ENCODE results near the gene TMPRSS3. TPM values are rescaled to one million over a fixed set of nuclear protein-coding genes. Genes with fewer than 3 reads are reported as not detected.

Gene TMPRSS3
- not detected for total RNA-seq

GRCh38 chr21:42395905-42396651, at the start of gene TMPRSS3:
TSS of gene TMPRSS3 (minus strand) at chr21:42396052. CDS start at chr21:42395417, 635 bp downstream.

GRCh38 chr21:42403611-42404231, 7.9 kb upstream of the TMPRSS3 start, which contains the start of gene UBASH3A:
TSS of gene UBASH3A (plus strand) at chr21:42403902. CDS start at chr21:42403946, 44 bp downstream.

GRCh38 chr21:42366292-42367010, 29.4 kb downstream of the TMPRSS3 start, which contains the start of gene TFF1:
TSS of gene TFF1 (minus strand) at chr21:42366535. CDS start at chr21:42366495, 40 bp downstream.

GRCh38 chr21:42350927-42351426, 44.9 kb downstream of the TMPRSS3 start, which contains the start of gene TFF2:
TSS of gene TFF2 (minus strand) at chr21:42350994. CDS start at chr21:42350957, 37 bp downstream.

Small RNA genes lying within 50 kb of the gene (small RNA-seq; reads per million reads assigned to genes)
- 0 reads per million in 2 donors for gene RNU6-1149P

Other genes with a start within 250 kb of the TMPRSS3 start
- gene ABCG1, start 176.9 kb downstream of the TMPRSS3 start, total RNA-seq = under 1 TPM in 1 of 2 donors, not detected in 1; under 0.01 TPM
- 1 to 10 TPM; 2.4 to 6.7 TPM for gene TFF3, start 80.6 kb downstream of the TMPRSS3 start, total RNA-seq
- not detected for gene TFF2, start 45.1 kb downstream of the TMPRSS3 start, total RNA-seq
- not detected for gene TFF1, start 29.5 kb downstream of the TMPRSS3 start, total RNA-seq
- gene UBASH3A, start 7.8 kb upstream of the TMPRSS3 start, total RNA-seq = not detected
- not detected for gene RSPH1, start 100.2 kb upstream of the TMPRSS3 start, total RNA-seq
- 10 to 100 TPM in 1 of 2 donors, 1 to 10 TPM in 1; 9.3 to 10.7 TPM for gene SLC37A1, start 117.8 kb upstream of the TMPRSS3 start, total RNA-seq

All from melanocyte of skin (primary cell).